Thyroid gland (tissue), 4 donors: ENCODE measurements around the gene CRYBG2.

ENCODE experiments used
- CTCF ChIP-seq, 6 experiments: fragments of 200-600 bp in 3 of 6; fragments of 450-650 bp in 3 of 6; sonication (generic) in 3 of 6; IDR thresholded peaks; one replicate each; pipeline ENCODE4 v1.5.1; 2016 to 2019; ENCODE audit warnings: antibody characterized with exemption in 6 of 6, mild to moderate bottlenecking in 2 of 6, inconsistent platforms in 1 of 6, moderate library complexity in 1 of 6
- POLR2A ChIP-seq, 2 donors: fragments of 450-650 bp; IDR thresholded peaks; one replicate each; pipeline ENCODE4 v1.6.1; 2017; ENCODE audit warnings: antibody characterized with exemption in 2 of 2, mild to moderate bottlenecking in 2 of 2, moderate library complexity in 1 of 2

- TF ChIP-seq CTCF (IDR thresholded peaks at IDR 0.05) (no peak), POLR2A (IDR thresholded peaks at IDR 0.05) (no peak)
Observed at GRCh38 chr1:26323382-26323781, 30.5 kb downstream of the CRYBG2 start.
